ENCODE measurements around the gene KCNK15. TPM values are rescaled to one million over a fixed set of nuclear protein-coding genes. Genes with fewer than 3 reads are reported as not detected.

Gene KCNK15
- total and polyA plus RNA-seq, 9 of the 15 experiments (the other 6 are each of a cell fraction or from before 2014, with no cell fraction given) = 0.03 to 0.30 (median 0.17) TPM; not detected in 5

- TF ChIP-seq HNRNPH1 (optimal IDR thresholded peaks at IDR 0.05; ENCODE audit: low read depth, low read length) (no peak), MTA2 (IDR thresholded peaks at IDR 0.05; ENCODE audit: low read depth) (no peak), ZNF75A (CRISPR knock-in tag; IDR thresholded peaks at IDR 0.05) (no peak), KDM2B (CRISPR knock-in tag; IDR thresholded peaks at IDR 0.05) (no peak), OTX1 (CRISPR knock-in tag; IDR thresholded peaks at IDR 0.05) (no peak), ATF7 (IDR thresholded peaks at IDR 0.05) (no peak), RERE (CRISPR knock-in tag; IDR thresholded peaks at IDR 0.05; ENCODE audit: borderline replicate concordance) (no peak), CREB3L1 (IDR thresholded peaks at IDR 0.05; ENCODE audit: borderline replicate concordance, low read depth) (peak; percentile 53; the same call in 1 of the 2 replicates), ELF1 (tag; IDR thresholded peaks at IDR 0.05) (peak; percentile 89), POLR2A (conservative IDR thresholded peaks at IDR 0.05) (no peak), STAG1 (CRISPR knock-in tag; IDR thresholded peaks at IDR 0.05; ENCODE audit: borderline replicate concordance) (no peak), MBD2 (IDR thresholded peaks at IDR 0.05; ENCODE audit: borderline replicate concordance, low read depth) (peak; percentile 79), ZNF174 (CRISPR knock-in tag; IDR thresholded peaks at IDR 0.05) (no peak), IFI16 (CRISPR knock-in tag; IDR thresholded peaks at IDR 0.05) (no peak), SUPT5H (IDR thresholded peaks at IDR 0.05) (no peak), SRSF3 (IDR thresholded peaks at IDR 0.05; ENCODE audit: insufficient read depth, low read length) (no peak), ZC3H8 (IDR thresholded peaks at IDR 0.05) (no peak), POLR2H (tag; IDR thresholded peaks at IDR 0.05; ENCODE audit: low read depth) (no peak), POLR2AphosphoS2 (IDR thresholded peaks at IDR 0.05; ENCODE audit: low read length) (no peak), CBFB (CRISPR knock-in tag; IDR thresholded peaks at IDR 0.05) (no peak), ZNF175 (CRISPR knock-in tag; IDR thresholded peaks at IDR 0.05; ENCODE audit: low read depth) (no peak), TFE3 (CRISPR knock-in tag; IDR thresholded peaks at IDR 0.05) (peak; percentile 78), ZNF57 (CRISPR knock-in tag; IDR thresholded peaks at IDR 0.05) (no peak)
These were observed 6.7 kb upstream of the KCNK15 start (continued) for GRCh38 chr20:44738813-44739477.
